Skin of body (tissue), 2 donors: ENCODE results near the gene NOL3. TPM values are rescaled to one million over a fixed set of nuclear protein-coding genes. Genes with fewer than 3 reads are reported as not detected.
"Not testable (repeated sequence)": the region's sequence is repeated elsewhere in the genome, so short reads cannot be mapped to it uniquely, and the experiment has no call there.

Experiments
- DNase-seq: peaks from one replicate; lab custom pipeline; 2025; lab: John Stamatoyannopoulos, UW
- total RNA-seq: library from RNA; depleted of rRNA; stranded (reverse); fragments of >200 nt; gene quantifications from one replicate; pipeline ENCODE4 v1.2.3, GENCODE V29; 2014

NOL3 gene
- total RNA-seq: 14.3 TPM

GRCh38 chr16:67170168-67170948, at the start of gene NOL3:
Gene NOL3 (plus strand): TSS chr16:67170538.
- DNase-seq: no peak

- DNase-seq: not testable (repeated sequence)
Observed at GRCh38 chr16:67122799-67123198, 47.5 kb upstream of the NOL3 start.

- no peak for DNase-seq
Observed at GRCh38 chr16:67128417-67128816, 41.9 kb upstream of the NOL3 start.

- no peak for DNase-seq
Observed at GRCh38 chr16:67128887-67129286, 41.5 kb upstream of the NOL3 start.

GRCh38 chr16:67129422-67129821, 40.9 kb upstream of the NOL3 start:
- DNase-seq: no peak

GRCh38 chr16:67137605-67138004, 32.7 kb upstream of the NOL3 start:
- no peak for DNase-seq

- no peak for DNase-seq
Observed at GRCh38 chr16:67141391-67141790, 28.9 kb upstream of the NOL3 start.

GRCh38 chr16:67142342-67142741, 28.0 kb upstream of the NOL3 start:
- DNase-seq: no peak

GRCh38 chr16:67144943-67145342, 25.4 kb upstream of the NOL3 start:
- no peak for DNase-seq

- DNase-seq: no peak
Observed at GRCh38 chr16:67145746-67146145, 24.6 kb upstream of the NOL3 start.

- DNase-seq: no peak
Observed at GRCh38 chr16:67146523-67147357, 23.6 kb upstream of the NOL3 start.

- no peak for DNase-seq
Observed at GRCh38 chr16:67147437-67148140, 22.7 kb upstream of the NOL3 start.

- no peak for DNase-seq
Observed at GRCh38 chr16:67148221-67148620, 22.1 kb upstream of the NOL3 start.

- no peak for DNase-seq
Observed at GRCh38 chr16:67148656-67149275, 21.6 kb upstream of the NOL3 start.

GRCh38 chr16:67149276-67150046, 20.9 kb upstream of the NOL3 start:
- DNase-seq: no peak

- DNase-seq: peak; percentile 77
Observed at GRCh38 chr16:67150047-67150832, 20.1 kb upstream of the NOL3 start.

- peak; percentile 87 for DNase-seq
Observed at GRCh38 chr16:67150833-67151396, 19.4 kb upstream of the NOL3 start, which contains the start of gene B3GNT9. Gene B3GNT9 (minus strand): TSS chr16:67150998. CDS start chr16:67150485, 513 bp downstream.

- DNase-seq: no peak
Observed at GRCh38 chr16:67151431-67152097, 18.8 kb upstream of the NOL3 start.
